IPS-18c (cell line): ENCODE measurements around the gene ZBTB24.

ENCODE experiments used
- H3K4me3 ChIP-seq: 2 replicates; pipeline ENCODE4 v1.7.0; 2013; ENCODE audit warnings: low read depth, mild to moderate bottlenecking, low read length, moderate library complexity; ENCODE audit not compliant: insufficient read depth
- H3K9me3 ChIP-seq: one replicate; pipeline ENCODE4 v1.6.1; 2013; ENCODE audit warnings: mild to moderate bottlenecking, low read length, moderate library complexity; ENCODE audit not compliant: control insufficient read depth, insufficient read depth

The ZBTB24 gene

DNA sequence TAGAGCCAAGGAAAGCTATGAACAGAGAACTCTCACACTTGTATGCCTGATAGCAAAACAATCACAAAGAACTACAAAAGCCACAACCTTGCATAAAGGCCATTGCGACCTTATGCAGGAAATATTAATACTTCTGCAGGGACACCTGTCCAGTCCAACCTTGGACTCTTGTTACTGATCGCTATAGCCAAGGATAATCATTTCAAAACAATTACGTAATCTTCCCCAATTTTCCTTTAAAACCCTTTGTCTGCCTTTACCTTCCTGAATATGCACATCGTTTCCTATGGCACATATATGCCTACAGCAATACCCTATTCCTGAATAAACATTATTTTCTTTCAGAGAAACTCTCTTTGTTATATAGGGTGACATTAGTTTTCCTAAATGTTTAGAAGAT is 65.4 kb downstream of the ZBTB24 start:
- H3K9me3 ChIP-seq = no peaks in the 10 kb centered on the region
- H3K4me3 ChIP-seq = no peak overlapping the region
